Stimulated activated effector memory CD8-positive, alpha-beta T cell treated with anti-CD3 and anti-CD28 coated beads, Interleukin-12 subunit alpha, Interleukin-12 subunit beta, amount 100 ng/mL, for 72 hours (primary cell): Measurements from ENCODE around the gene PRMT7.

Experiments used
- ATAC-seq: fragments of 150-1000 bp; cut with Tn5 transposase; 2 replicates; pipeline ENCODE4 v1.10.0; 2021
- DNase-seq, 2 donors: peaks; one replicate each; pipeline ENCODE4 v3.0.0; 2021 to 2022; ENCODE audit warnings: low spot score in 2 of 2
- H3K27ac Mint-ChIP-seq: one replicate; pipeline ENCODE4 v1.8.0; 2022; ENCODE audit warnings: mild to moderate bottlenecking, mixed read lengths
- H3K36me3 Mint-ChIP-seq: one replicate; pipeline ENCODE4 v1.8.0; 2022; ENCODE audit warnings: mild to moderate bottlenecking, mixed read lengths
- H3K4me1 Mint-ChIP-seq: one replicate; pipeline ENCODE4 v1.8.0; 2022; ENCODE audit warnings: mixed read lengths
- H3K4me3 Mint-ChIP-seq: one replicate; pipeline ENCODE4 v1.8.0; 2022; ENCODE audit warnings: mild to moderate bottlenecking, mixed read lengths
- H3K9me3 Mint-ChIP-seq: one replicate; pipeline ENCODE4 v1.8.0; 2022; ENCODE audit warnings: mixed read lengths

PRMT7 gene

DNA sequence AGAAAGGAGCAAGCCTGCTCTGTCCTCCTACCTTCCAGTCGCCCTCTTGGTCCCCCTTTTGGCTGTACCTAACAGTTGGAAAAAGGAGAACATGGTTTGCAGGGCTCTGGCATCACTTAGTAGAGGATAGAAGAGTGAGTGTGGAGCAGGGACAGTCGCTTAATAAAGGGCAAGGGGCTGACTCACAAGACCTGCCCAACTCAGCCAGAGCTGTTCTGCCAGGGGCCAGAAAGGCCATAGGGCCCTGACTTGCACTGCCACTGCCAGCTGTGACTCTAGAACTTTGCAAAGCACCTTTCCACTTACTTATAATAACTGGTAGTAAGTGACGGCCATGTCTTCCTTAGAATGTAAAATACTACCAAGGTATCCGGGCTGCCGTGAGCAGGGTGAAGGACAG lies 13.5 kb downstream of the PRMT7 start:
- ATAC-seq, result no peak
- H3K9me3 Mint-ChIP-seq, result no peaks in the 10 kb centered on the region
- H3K36me3 Mint-ChIP-seq, result peaks cover 89% of the 10 kb centered on the region
- H3K4me3 Mint-ChIP-seq, result no peak overlapping the region
- H3K4me1 Mint-ChIP-seq, result peaks cover 20% of the 10 kb centered on the region
- no peak for DNase-seq
- H3K27ac Mint-ChIP-seq, result no peak overlapping the region

DNA sequence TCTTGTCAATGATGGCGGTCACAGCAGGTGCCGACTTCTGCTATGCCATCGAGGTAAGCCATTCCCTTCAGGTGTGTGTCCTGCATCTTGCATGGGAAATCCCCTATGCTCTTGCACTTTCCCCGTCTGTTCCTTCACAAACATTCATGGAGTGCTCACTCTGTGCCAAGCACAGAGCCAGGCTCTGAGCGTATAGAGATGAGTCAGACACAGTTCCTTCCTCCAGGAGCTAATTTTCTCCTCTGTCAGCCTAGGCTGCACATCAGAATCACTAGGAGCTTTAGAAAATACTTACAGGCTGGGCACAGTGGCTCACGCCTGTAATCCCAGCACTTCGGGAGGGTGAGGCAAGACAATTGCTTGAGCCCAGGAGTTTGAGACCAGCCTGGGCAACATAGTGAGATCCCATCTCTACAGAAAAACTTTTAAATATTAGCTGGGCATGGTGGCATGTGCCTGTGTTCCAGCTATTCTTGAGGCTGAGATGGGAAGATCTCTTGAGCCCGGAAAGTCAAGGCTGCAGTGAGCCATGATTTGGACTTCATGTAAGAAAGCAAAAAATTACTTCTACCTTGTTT lies 14.1 kb downstream of the PRMT7 start:
- H3K27ac Mint-ChIP-seq, result no peak overlapping the region

DNA sequence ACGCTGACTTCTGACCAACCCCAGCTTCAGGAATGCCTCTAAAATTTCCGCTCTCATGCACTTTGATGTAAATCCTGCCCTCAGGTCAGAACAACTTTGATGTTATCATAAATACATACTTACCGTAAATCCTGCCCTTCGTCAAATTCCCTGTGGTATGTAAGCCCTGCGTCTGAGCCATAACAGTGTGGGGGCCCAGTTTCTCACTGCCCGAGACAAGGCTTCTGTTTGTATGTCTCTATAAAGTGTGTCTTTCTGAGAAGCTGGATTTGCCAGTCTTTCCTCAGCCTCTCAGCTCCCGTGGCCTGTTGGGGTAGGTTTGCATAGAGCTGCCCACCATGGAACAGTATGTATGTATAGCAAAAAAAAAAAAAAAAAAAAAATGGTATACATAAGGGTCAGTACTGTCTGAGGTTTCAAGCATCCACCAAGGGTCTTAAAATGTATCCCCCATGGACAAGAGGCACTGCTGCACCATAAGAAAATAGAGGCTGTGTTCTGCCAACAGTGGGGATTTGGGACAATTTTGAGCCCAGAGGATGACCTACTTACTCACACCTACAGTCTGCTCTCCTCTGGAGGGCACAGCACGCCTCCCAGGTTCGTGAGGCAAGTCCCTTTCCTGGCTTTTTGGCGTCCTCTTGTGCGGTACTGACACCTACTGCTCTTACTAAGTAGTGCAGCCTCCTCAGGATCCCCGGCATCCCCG lies 17.5 kb downstream of the PRMT7 start:
- peak overlapping the region; percentile 40 for H3K27ac Mint-ChIP-seq
- peaks cover 21% of the 10 kb centered on the region for H3K4me1 Mint-ChIP-seq
- ATAC-seq (peak; percentile 98), DNase-seq (peak; percentile 67 to 89)
- H3K4me3 Mint-ChIP-seq, result no peak overlapping the region
- H3K36me3 Mint-ChIP-seq, result peaks cover 91% of the 10 kb centered on the region
- no peaks in the 10 kb centered on the region for H3K9me3 Mint-ChIP-seq

More for the DNA sequence above, 14.1 kb downstream of the PRMT7 start:
- Mint-ChIP-seq H3K9me3 (no peaks in the 10 kb centered on the region), H3K4me3 (no peak overlapping the region), H3K4me1 (peaks cover 15% of the 10 kb centered on the region), H3K36me3 (peaks cover 89% of the 10 kb centered on the region)
- ATAC-seq (no peak), DNase-seq (no peak)

DNA sequence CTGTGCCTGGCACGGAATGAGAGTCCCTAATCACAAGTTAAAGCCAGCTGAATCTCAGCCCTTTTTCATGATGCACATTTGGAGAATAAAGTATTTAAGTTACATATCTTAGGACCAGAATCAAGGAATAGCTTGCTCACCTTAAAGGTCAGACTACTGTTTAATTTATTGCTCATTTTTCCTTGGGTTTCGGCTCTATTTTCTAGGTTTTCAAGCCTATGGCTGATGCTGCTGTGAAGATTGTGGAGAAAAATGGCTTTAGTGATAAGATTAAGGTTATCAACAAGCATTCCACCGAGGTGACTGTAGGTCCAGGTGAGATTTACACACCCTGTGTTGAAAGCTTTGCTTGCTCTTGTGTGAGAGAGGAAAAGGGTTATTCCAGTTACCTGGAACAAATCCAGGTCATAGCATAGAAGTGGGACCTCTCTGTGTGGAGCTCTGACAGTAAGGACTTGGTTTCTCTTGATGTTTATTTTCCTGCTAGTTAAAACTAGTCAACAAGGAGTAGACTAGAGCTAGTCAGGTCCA lies 18.1 kb downstream of the PRMT7 start:
- ATAC-seq (no peak), DNase-seq (no peak)
- peak overlapping the region; percentile 40 for H3K27ac Mint-ChIP-seq
- H3K4me1 Mint-ChIP-seq, result peaks cover 21% of the 10 kb centered on the region
- peaks cover 91% of the 10 kb centered on the region for H3K36me3 Mint-ChIP-seq
- H3K4me3 Mint-ChIP-seq, result no peak overlapping the region
- no peaks in the 10 kb centered on the region for H3K9me3 Mint-ChIP-seq

DNA sequence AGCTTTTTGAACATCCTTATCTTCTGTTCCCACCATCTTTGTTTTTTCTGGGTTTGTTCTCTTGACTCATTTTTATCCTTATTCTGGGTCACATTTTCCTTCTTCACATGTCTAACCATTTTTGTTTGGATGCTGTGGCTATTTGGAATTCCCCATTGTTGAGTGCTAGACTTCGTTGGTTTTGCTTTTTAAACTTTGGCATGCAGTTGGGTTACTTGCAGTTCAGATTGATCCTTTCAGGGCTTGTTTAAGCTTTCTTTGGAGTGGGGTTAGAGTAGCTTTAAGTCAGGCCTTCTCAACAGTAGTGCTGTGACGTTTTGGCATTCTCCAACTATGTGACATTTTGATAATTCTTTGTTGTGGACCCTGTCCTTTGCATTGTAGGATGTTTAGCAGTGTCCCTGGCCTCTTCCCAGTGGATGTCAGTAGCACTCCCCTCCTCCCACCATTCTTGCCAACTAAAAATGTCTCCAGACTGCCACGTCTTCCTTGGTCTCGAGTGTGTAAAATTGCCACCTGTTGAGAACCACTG lies 21.1 kb downstream of the PRMT7 start:
- Mint-ChIP-seq H3K4me3 (no peak overlapping the region), H3K36me3 (peaks cover 93% of the 10 kb centered on the region), H3K9me3 (no peaks in the 10 kb centered on the region), H3K4me1 (peaks cover 21% of the 10 kb centered on the region), H3K27ac (peak overlapping the region; percentile 15)
- no peak for DNase-seq
- ATAC-seq, result no peak

DNA sequence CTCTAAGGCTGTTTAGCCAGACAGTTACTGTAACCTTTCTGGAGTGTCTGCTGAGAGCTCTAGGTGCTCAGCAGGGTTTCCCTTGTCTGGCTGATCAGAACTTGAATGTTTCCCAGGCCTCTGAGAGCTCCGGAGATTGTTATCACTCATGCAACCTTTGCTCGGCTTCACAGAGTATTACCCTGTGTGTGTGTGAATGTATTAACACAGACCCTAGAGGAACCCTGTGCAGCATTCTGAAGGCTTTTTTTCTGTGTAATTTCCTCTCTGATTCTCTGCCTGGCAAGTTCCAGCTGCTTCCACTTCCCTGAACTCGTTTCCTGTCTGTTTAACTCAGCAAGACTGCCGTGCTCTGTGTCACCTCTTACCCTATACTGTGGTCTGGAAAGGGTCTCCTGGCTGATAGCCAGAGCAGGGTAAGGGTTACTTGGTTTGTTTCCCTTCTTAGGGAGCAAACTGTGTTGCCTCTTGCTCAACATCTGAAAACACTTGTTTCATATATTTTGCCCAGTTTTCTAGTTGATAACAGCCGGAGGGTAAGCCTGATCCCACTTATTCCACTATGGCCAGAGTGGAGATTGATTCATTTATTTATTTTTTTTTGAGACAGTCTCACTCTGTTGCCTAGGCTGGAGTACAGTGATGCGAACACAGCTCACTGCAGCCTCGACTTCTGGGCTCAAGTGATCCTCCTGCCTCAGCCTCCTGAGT lies 21.7 kb downstream of the PRMT7 start:
- ATAC-seq (no peak), DNase-seq (no peak)
- Mint-ChIP-seq H3K36me3 (peaks cover 93% of the 10 kb centered on the region), H3K4me1 (peaks cover 22% of the 10 kb centered on the region), H3K27ac (peak overlapping the region; percentile 15), H3K9me3 (no peaks in the 10 kb centered on the region), H3K4me3 (no peak overlapping the region)

DNA sequence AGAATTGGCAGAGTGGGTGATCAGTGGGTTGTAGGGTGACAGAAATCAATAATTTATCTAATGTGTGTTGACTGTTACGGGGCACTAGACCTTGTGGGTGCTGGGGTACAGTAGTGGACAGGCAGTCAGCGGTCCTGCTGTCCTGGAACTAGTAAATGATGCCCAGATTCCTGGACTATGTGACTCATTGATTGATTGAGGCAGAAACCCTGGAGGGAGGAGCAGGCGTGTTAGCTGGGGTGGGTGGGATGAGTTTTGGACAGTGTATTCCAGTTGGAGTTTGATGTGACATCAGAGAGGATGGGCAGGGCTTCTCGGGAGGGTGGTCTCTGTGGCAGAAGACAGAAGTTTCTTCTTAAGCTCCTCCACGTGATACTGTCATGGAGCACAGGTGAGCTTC lies 24.4 kb downstream of the PRMT7 start:
- Mint-ChIP-seq H3K27ac (peak overlapping the region; percentile 39), H3K4me1 (peaks cover 19% of the 10 kb centered on the region), H3K36me3 (peaks cover 88% of the 10 kb centered on the region), H3K9me3 (no peaks in the 10 kb centered on the region), H3K4me3 (no peak overlapping the region)
- DNase-seq (no peak), ATAC-seq (no peak)

DNA sequence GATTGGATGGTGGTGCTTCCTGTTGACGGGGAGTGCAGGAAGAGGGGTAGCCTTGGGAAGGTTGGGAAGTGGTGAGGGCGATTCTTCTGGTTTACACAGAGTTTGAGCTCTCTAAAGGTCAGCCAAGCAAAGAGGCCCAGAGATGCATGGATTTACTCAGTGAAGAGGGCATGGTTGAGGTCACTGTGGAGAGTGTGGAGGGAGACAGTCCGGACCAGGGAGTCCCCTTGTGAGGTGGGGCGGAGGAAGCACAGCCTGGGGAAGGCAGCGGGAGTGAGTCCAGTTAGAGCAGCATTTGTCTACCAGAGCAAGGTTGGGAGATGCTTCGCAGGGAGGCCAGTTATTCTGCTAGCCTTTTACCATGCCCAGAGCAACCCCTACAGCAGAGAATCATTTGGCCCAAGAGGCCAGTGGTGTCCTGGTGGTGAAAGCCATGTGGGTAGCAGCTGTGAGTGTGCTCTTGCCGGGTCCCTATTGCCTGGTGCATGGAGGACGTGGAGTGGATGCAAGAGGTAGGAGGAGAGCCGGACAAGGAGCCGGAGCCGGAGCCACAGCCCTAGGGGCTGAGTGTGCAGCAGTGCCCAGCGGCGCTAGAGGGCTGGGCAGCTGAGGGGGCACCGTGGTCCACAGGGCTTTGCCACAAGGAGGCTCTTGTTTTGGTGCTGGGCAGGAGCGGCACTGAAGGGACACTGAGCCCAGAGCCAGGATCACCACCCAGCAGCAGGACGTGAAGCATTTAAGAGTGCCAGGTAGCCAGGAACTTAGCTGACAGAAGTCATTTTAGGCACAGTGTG lies 27.7 kb downstream of the PRMT7 start:
- ATAC-seq (no peak), DNase-seq (no peak)
- peak overlapping the region; percentile 58 for H3K27ac Mint-ChIP-seq
- peaks cover 9% of the 10 kb centered on the region for H3K4me1 Mint-ChIP-seq
- H3K9me3 Mint-ChIP-seq, result no peaks in the 10 kb centered on the region
- H3K36me3 Mint-ChIP-seq, result peaks cover 91% of the 10 kb centered on the region
- no peak overlapping the region for H3K4me3 Mint-ChIP-seq

DNA sequence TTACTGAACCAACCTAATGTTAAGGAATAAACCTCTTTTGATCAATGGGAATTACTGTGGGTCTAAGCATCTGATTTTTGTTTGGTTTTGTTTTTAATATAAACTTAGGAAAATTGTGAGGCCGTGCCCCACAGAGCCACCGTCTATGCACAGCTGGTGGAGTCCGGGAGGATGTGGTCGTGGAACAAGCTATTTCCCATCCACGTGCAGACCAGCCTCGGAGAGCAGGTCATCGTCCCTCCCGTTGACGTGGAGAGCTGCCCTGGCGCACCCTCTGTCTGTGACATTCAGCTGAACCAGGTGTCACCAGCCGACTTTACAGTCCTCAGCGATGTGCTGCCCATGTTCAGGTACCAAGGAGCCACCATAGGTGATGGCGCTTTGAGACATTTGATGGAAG lies 28.4 kb downstream of the PRMT7 start:
- H3K9me3 Mint-ChIP-seq, result no peaks in the 10 kb centered on the region
- peaks cover 9% of the 10 kb centered on the region for H3K4me1 Mint-ChIP-seq
- DNase-seq, result no peak
- H3K4me3 Mint-ChIP-seq, result no peak overlapping the region
- no peak for ATAC-seq
- peak overlapping the region; percentile 68 for H3K27ac Mint-ChIP-seq
- peaks cover 89% of the 10 kb centered on the region for H3K36me3 Mint-ChIP-seq

DNA sequence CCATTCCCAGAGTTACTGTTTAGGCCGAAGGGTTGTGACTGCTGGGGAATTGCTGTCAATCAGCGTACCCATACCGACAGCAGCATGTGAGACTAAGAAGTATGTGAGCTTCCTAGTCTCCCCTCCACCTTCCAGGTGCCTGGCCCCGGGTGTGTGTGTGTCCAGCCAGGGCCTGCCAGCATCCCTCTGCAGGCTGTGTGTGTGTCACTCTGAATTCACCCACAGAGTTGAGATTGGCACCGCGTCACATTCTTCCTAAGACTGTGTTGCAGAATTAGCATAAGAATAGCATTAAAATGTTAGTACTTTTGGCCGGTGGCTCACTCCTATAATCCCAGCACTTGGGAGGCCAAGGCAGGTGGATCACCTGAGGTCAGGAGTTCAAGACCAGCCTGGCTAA lies 31.8 kb downstream of the PRMT7 start:
- H3K9me3 Mint-ChIP-seq, result no peaks in the 10 kb centered on the region
- no peak overlapping the region for H3K4me3 Mint-ChIP-seq
- H3K4me1 Mint-ChIP-seq, result peaks cover 26% of the 10 kb centered on the region
- H3K27ac Mint-ChIP-seq, result no peak overlapping the region
- H3K36me3 Mint-ChIP-seq, result peaks cover 89% of the 10 kb centered on the region
- ATAC-seq (no peak), DNase-seq (no peak)

DNA sequence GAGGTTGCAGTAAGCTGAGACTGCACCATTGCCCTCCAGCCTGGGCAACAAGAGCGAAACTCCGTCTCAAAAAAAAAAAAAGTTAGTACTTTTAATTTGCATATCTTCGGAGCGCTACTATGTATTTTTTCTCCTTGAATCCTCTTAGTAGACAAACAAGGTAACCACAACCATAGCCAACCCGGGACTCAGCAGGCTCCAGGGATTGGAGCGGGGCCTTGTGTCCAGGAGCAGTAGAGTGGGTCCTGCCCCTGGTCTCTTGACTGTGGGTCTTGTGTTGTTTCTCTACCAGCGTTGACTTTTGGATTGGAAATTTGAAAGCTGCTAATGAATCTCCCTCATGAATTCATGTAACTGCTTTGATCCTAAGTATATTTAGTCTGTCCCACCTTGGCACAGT lies 32.3 kb downstream of the PRMT7 start:
- H3K27ac Mint-ChIP-seq, result peak overlapping the region; percentile 26
- H3K4me1 Mint-ChIP-seq, result peaks cover 21% of the 10 kb centered on the region
- no peak overlapping the region for H3K4me3 Mint-ChIP-seq
- DNase-seq, result no peak
- H3K9me3 Mint-ChIP-seq, result no peaks in the 10 kb centered on the region
- H3K36me3 Mint-ChIP-seq, result peaks cover 92% of the 10 kb centered on the region
- ATAC-seq, result no peak

DNA sequence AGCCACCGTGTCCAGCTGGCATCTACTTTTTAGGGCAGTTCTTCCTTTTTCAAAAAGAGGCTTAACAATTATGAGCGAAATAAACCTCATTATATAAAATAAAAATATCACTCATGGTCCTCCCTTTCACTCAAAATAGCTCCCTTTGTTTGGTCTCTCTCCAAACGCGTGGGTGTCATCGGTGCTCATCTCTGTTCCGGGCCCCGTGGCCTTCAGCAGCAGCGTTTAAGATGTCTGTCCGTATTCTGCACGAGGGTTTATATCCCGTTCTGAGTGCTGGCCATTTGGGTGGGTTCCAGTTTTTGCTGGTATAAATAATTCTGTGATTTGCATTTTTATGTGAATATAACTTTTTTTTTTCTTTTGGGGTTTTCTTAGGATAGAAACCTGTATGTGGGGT lies 33.4 kb downstream of the PRMT7 start:
- Mint-ChIP-seq H3K27ac (no peak overlapping the region), H3K4me1 (peaks cover 23% of the 10 kb centered on the region), H3K9me3 (no peaks in the 10 kb centered on the region), H3K36me3 (peaks cover 98% of the 10 kb centered on the region), H3K4me3 (no peak overlapping the region)
- DNase-seq (no peak), ATAC-seq (no peak)

DNA sequence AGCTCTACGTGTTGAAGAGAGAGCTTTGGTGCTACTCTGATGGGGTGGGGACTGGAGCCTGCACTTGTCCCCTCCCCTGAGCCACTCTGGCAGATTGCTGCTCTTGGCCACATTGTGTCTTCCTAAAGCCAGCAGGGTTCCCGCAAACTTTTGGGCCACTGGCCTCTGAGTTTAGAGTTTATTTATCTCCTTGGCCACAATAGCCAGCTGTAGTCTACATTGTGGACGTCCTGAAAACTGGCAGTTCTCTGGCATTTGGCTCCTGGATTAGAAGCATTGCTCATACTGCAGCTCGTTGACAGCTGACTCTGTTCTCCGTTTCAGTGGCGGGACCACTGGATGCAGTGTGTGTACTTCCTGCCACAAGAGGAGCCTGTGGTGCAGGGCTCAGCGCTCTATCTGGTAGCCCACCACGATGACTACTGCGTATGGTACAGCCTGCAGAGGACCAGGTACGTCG lies 34.6 kb downstream of the PRMT7 start:
- H3K36me3 Mint-ChIP-seq, result peaks cover 98% of the 10 kb centered on the region
- ATAC-seq (peak; percentile 87), DNase-seq (no peak)
- H3K27ac Mint-ChIP-seq, result no peak overlapping the region
- H3K4me3 Mint-ChIP-seq, result no peak overlapping the region
- H3K4me1 Mint-ChIP-seq, result peaks cover 26% of the 10 kb centered on the region
- no peaks in the 10 kb centered on the region for H3K9me3 Mint-ChIP-seq

DNA sequence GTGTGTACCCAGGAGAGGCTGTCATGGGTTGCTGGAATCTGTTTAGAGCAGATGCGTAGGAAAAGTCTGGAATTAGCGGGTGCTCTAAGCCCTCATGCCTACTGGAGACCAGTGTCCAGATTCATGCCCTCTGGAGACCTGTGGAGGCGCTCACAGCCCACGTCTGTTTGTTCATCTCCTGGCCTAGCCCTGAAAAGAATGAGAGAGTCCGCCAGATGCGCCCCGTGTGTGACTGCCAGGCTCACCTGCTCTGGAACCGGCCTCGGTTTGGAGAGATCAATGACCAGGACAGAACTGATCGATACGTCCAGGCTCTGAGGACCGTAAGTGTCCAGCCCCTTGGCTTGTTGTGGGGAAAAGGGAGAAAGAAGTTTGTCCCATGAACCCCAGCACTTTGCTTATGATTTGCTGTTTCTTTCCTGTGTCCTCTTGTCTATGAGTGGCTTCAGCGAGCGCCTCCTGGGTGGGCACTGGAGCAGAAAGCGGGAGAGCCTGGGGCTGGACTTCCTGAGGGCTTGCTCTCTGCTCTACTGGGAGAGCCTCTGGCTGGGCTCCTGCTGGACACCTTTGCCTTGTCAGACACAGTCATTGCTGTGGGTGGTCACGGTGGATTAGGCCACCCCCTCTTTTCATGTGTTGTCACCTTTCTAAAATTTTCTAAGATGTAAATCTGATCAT lies 35.3 kb downstream of the PRMT7 start:
- peak overlapping the region; percentile 54 for H3K27ac Mint-ChIP-seq
- peaks cover 26% of the 10 kb centered on the region for H3K4me1 Mint-ChIP-seq
- H3K4me3 Mint-ChIP-seq, result no peak overlapping the region
- ATAC-seq (no peak), DNase-seq (no peak)
- H3K9me3 Mint-ChIP-seq, result no peaks in the 10 kb centered on the region
- H3K36me3 Mint-ChIP-seq, result peaks cover 96% of the 10 kb centered on the region
